ENCODE measurements around the gene KMT2B.

- TF ChIP-seq SMC3 (conservative IDR thresholded peaks at IDR 0.05; ENCODE audit: insufficient read depth, low read depth, low read length): no peak
- no peak for TF ChIP-seq MXD1 (CRISPR knock-in tag; IDR thresholded peaks at IDR 0.05; ENCODE audit: borderline replicate concordance, poor library complexity, severe bottlenecking)
- no peak for TF ChIP-seq HNRNPL (IDR thresholded peaks at IDR 0.05; ENCODE audit: low read depth, low read length)
- no peak for TF ChIP-seq POLR2AphosphoS5 (IDR thresholded peaks at IDR 0.05; ENCODE audit: control insufficient read depth, insufficient read depth, low read depth, low read length)
Measured at GRCh38 chr19:35780717-35781116, 62.9 kb downstream of the KMT2B start.

All from K562 (cell line).